IMR-90 (cell line): Measurements from ENCODE around the gene SLC39A11. TPM values are rescaled to one million over a fixed set of nuclear protein-coding genes. Genes with fewer than 3 reads are reported as not detected.

Experiments
- ATAC-seq: fragments of 200-7000 bp; cut with Tn5 transposase; 2 replicates; pipeline ENCODE4 v1.9.1; 2020; ENCODE audit warnings: low read depth, mild to moderate bottlenecking, moderate library complexity
- BruUV-seq: library from RNA; stranded (reverse); fragments of 400-500 nt; replicated peaks from 2 replicates; lab custom pipeline; 2021; lab: Mats Ljungman, UMichigan
- CTCF ChIA-PET: fragments of 300-600 bp; formaldehyde crosslinking; extraction: SDS; loops from one replicate; lab custom pipeline; 2021; ENCODE audit warnings: antibody characterized with exemption; lab: Yijun Ruan, JAX
- POLR2A ChIA-PET: fragments of 300-600 bp; sonication (Branson Sonifier 250); formaldehyde crosslinking; loops from one replicate; lab custom pipeline; 2022; ENCODE audit warnings: antibody characterized with exemption; ENCODE audit not compliant: unreplicated experiment; lab: Charles Lee
- DNase-seq: peaks from one replicate; pipeline ENCODE4 v3.0.0; 2013
- H2AFZ ChIP-seq: replicated peaks from 2 replicates; pipeline ENCODE3; 2013; ENCODE audit warnings: low read length, mild to moderate bottlenecking; ENCODE audit not compliant: poor library complexity
- H2AK5ac ChIP-seq: 2 replicates; pipeline ENCODE4 v1.6.1; 2013; ENCODE audit warnings: low read depth, low read length, inconsistent platforms
- H2AK9ac ChIP-seq: replicated peaks from 2 replicates; pipeline ENCODE3; 2013; ENCODE audit warnings: mild to moderate bottlenecking, low read depth, low read length, moderate library complexity; ENCODE audit not compliant: poor library complexity
- H2BK120ac ChIP-seq: 2 replicates; pipeline ENCODE4 v1.6.1; 2013; ENCODE audit warnings: low read depth, low read length, inconsistent platforms
- H2BK15ac ChIP-seq: 3 replicates; pipeline ENCODE4 v1.6.1; 2013; ENCODE audit warnings: low read depth, low read length, inconsistent platforms
- H2BK20ac ChIP-seq: 2 replicates; pipeline ENCODE4 v1.6.1; 2013; ENCODE audit warnings: low read depth, mild to moderate bottlenecking, inconsistent platforms, low read length, moderate library complexity
- H2BK5ac ChIP-seq: 2 replicates; pipeline ENCODE4 v1.6.1; 2013; ENCODE audit warnings: mild to moderate bottlenecking, low read depth, low read length, inconsistent platforms; ENCODE audit not compliant: poor library complexity, severe bottlenecking
- H3K14ac ChIP-seq: replicated peaks from 2 replicates; pipeline ENCODE4 v1.6.1; 2013; ENCODE audit warnings: low read depth, low read length, inconsistent platforms
- H3K18ac ChIP-seq: 2 replicates; pipeline ENCODE4 v1.6.1; 2013; ENCODE audit warnings: low read depth, low read length, control low read depth
- H3K23ac ChIP-seq: 2 replicates; pipeline ENCODE4 v1.6.1; 2013; ENCODE audit warnings: low read depth, low read length, inconsistent platforms
- H3K27ac ChIP-seq: 2 replicates; pipeline ENCODE4 v1.5.1; 2013; ENCODE audit warnings: mild to moderate bottlenecking, control low read depth, low read length; ENCODE audit not compliant: insufficient read depth
- H3K27me3 ChIP-seq: 2 replicates; pipeline ENCODE4 v1.6.1; 2013; ENCODE audit warnings: low read length; ENCODE audit not compliant: control insufficient read depth, insufficient read depth
- H3K36me3 ChIP-seq: 2 replicates; pipeline ENCODE4 v1.6.1; 2013; ENCODE audit warnings: low read length, mixed read lengths; ENCODE audit not compliant: control insufficient read depth, insufficient read depth
- H3K4ac ChIP-seq: 2 replicates; pipeline ENCODE4 v1.6.1; 2013; ENCODE audit warnings: low read depth, low read length, inconsistent platforms
- H3K4me1 ChIP-seq: 2 replicates; pipeline ENCODE4 v1.6.1; 2013; ENCODE audit warnings: low read length, mixed read lengths; ENCODE audit not compliant: control insufficient read depth, insufficient read depth
- H3K4me2 ChIP-seq: 2 replicates; pipeline ENCODE4 v1.6.1; 2013; ENCODE audit warnings: low read depth, mild to moderate bottlenecking, control low read depth, low read length, moderate library complexity
- H3K4me3 ChIP-seq: 2 replicates; pipeline ENCODE4 v1.5.1; 2013; ENCODE audit warnings: low read depth, mild to moderate bottlenecking, control low read depth, low read length, moderate library complexity; ENCODE audit not compliant: insufficient read depth
- H3K56ac ChIP-seq: 2 replicates; pipeline ENCODE4 v1.6.1; 2013; ENCODE audit warnings: low read length, inconsistent platforms; ENCODE audit not compliant: insufficient read depth; ENCODE audit errors: extremely low read depth
- H3K79me1 ChIP-seq, 2 experiments: 2 replicates each; pipeline ENCODE4 v1.6.1; 2013; ENCODE audit warnings: low read length in 2 of 2, inconsistent platforms in 1 of 2, low read depth in 1 of 2
- H3K9ac ChIP-seq: 2 replicates; pipeline ENCODE4 v1.6.1; 2013; ENCODE audit warnings: low read depth, low read length, control low read depth
- H3K9me1 ChIP-seq: 2 replicates; pipeline ENCODE4 v1.6.1; 2013; ENCODE audit warnings: low read length, inconsistent platforms; ENCODE audit not compliant: insufficient read depth
- H3K9me3 ChIP-seq: 2 replicates; pipeline ENCODE4 v1.6.1; 2013; ENCODE audit warnings: low read length; ENCODE audit not compliant: control insufficient read depth, insufficient read depth
- H4K20me1 ChIP-seq: 2 replicates; pipeline ENCODE4 v1.6.1; 2013; ENCODE audit warnings: low read length, inconsistent platforms; ENCODE audit not compliant: insufficient read depth
- H4K5ac ChIP-seq: 2 replicates; pipeline ENCODE4 v1.6.1; 2013; ENCODE audit warnings: mild to moderate bottlenecking, low read depth, low read length, control low read depth
- H4K8ac ChIP-seq, 2 experiments: 2 replicates each; pipeline ENCODE4 v1.6.1; 2013; ENCODE audit warnings: low read depth in 2 of 2, low read length in 2 of 2, control low read depth in 1 of 2, inconsistent platforms in 1 of 2
- H4K91ac ChIP-seq: 2 replicates; pipeline ENCODE4 v1.6.1; 2013; ENCODE audit warnings: low read depth, low read length, inconsistent platforms; ENCODE audit not compliant: insufficient read depth
- BHLHE40 ChIP-seq: fragments of 150-350 bp; IDR thresholded peaks from 2 replicates; pipeline ENCODE4 v1.6.1; 2016; ENCODE audit warnings: mild to moderate bottlenecking, low read depth, low read length
- CEBPB ChIP-seq: IDR thresholded peaks from 2 replicates; pipeline ENCODE4 v1.6.1; 2012; ENCODE audit warnings: low read depth, low read length, improper control_type of control experiment
- CHD1 ChIP-seq: IDR thresholded peaks from 2 replicates; pipeline ENCODE4 v1.6.1; 2012; ENCODE audit warnings: low read depth, low read length, improper control_type of control experiment
- FOS ChIP-seq: fragments of 150-350 bp; IDR thresholded peaks from 2 replicates; pipeline ENCODE4 v1.6.1; 2016; ENCODE audit warnings: low read depth, low read length
- MAFK ChIP-seq: IDR thresholded peaks from 2 replicates; pipeline ENCODE4 v1.6.1; 2012; ENCODE audit warnings: low read depth, low read length, improper control_type of control experiment
- MAZ ChIP-seq: IDR thresholded peaks from 2 replicates; pipeline ENCODE4 v1.6.1; 2012; ENCODE audit warnings: low read depth, mild to moderate bottlenecking, low read length, improper control_type of control experiment, moderate library complexity, borderline replicate concordance
- MXI1 ChIP-seq: IDR thresholded peaks from 2 replicates; pipeline ENCODE4 v1.6.1; 2012; ENCODE audit warnings: low read depth, mild to moderate bottlenecking, low read length, moderate library complexity, borderline replicate concordance
- NFE2L2 ChIP-seq: fragments of 150-350 bp; IDR thresholded peaks from 2 replicates; pipeline ENCODE4 v1.6.1; 2016; ENCODE audit warnings: low read depth, mild to moderate bottlenecking, low read length
- POLR2A ChIP-seq: IDR thresholded peaks from 2 replicates; pipeline ENCODE4 v1.6.1; 2012; ENCODE audit warnings: mild to moderate bottlenecking, low read depth, low read length
- RAD21 ChIP-seq: IDR thresholded peaks from 2 replicates; pipeline ENCODE4 v1.6.1; 2012; ENCODE audit warnings: low read length, improper control_type of control experiment
- RCOR1 ChIP-seq: IDR thresholded peaks from 2 replicates; pipeline ENCODE4 v1.6.1; 2012; ENCODE audit warnings: mild to moderate bottlenecking, low read length, improper control_type of control experiment; ENCODE audit not compliant: insufficient replicate concordance
- RFX5 ChIP-seq: IDR thresholded peaks from 2 replicates; pipeline ENCODE4 v1.8.0; 2012; ENCODE audit warnings: low read depth, mild to moderate bottlenecking, low read length, moderate library complexity
- WGBS, 2 experiments: methylation state at CpG; one replicate each; pipeline versions ENCODE4 v1.1.5 to v1.1.7; 2013; ENCODE audit warnings: missing lambda C conversion rate in 2 of 2; ENCODE audit not compliant: insufficient read length in 1 of 2; ENCODE audit errors: extremely low coverage in 2 of 2; 5-methylcytosine and 5-hydroxymethylcytosine counted together
- dilution Hi-C: fragments of 300-500 bp; cut with HindIII; formaldehyde crosslinking; loops from one replicate; pipeline ENCODE4 v1.14.3; 2018; ENCODE audit warnings: low sequenced_read_pairs; ENCODE audit not compliant: unreplicated experiment
- in situ Hi-C: fragments of 300-500 bp; cut with MboI; formaldehyde crosslinking; loops from 3 replicates; pipeline ENCODE4 v1.14.3; 2019; ENCODE audit warnings: low sequenced_read_pairs, inconsistent platforms, mixed read lengths
- intact Hi-C: fragments of 100-400 bp; cut with micrococcal nuclease; formaldehyde crosslinking; loops from 2 replicates; pipeline ENCODE4 v1.10.0; 2022
- polyA plus RNA-seq, 3 experiments: library from polyadenylated mRNA; depleted of rRNA; stranded (reverse); fragments of >200 nt; gene quantifications; 2 replicates each; pipeline ENCODE4 v1.2.3, GENCODE V29; 2012; ENCODE audit warnings: low replicate concordance in 1 of 3
- total RNA-seq: library from RNA; depleted of rRNA; stranded (reverse); fragments of >200 nt; gene quantifications from 2 replicates; pipeline ENCODE4 v1.2.3, GENCODE V29; 2012
- TF ChIP-seq, protein P1 (sequence below): conservative IDR thresholded peaks from 2 replicates; pipeline ENCODE4 v1.5.1; 2012; ENCODE audit warnings: mild to moderate bottlenecking, low read depth, low read length, improper control_type of control experiment
- TF ChIP-seq, protein P2 (sequence below): fragments of 150-350 bp; IDR thresholded peaks from 2 replicates; pipeline ENCODE4 v1.6.1; 2016; ENCODE audit warnings: low read depth, mild to moderate bottlenecking, low read length, moderate library complexity, borderline replicate concordance
- TF ChIP-seq, protein P3 (sequence below): fragments of 150-350 bp; IDR thresholded peaks from 2 replicates; pipeline ENCODE4 v1.6.1; 2017; ENCODE audit warnings: mild to moderate bottlenecking, antibody characterized with exemption, low read length, low read depth

Gene SLC39A11
- total and polyA plus RNA-seq, 2 of the 4 experiments (the other 2 are of a cell fraction): 8.8 to 14.3 TPM

DNA sequence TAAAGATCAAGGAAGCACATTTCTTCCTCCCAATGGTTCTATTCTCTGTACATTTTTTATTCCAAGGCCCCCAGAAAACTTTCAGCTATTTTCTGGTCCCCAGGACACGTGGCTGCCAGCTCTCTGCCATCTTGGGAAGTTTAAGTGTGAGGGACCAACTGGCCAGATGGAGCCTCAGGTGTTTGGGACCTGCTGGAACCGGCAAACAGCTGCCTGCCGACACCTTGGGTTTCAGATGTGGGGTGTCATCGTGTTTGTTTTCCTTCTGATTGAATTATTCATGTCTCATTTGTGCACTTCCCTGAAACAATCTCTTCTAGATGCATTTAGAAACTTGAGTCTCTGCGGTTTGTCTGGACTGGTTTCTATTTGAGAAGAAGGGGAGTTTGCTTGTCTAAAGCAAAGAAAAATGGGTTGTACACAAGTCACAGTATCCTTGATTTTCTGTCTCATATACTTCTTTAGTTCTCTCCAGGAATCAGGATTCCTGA is 386.5 kb downstream of the SLC39A11 start:
- TF ChIP-seq MXI1 (no peak), CEBPB (no peak), MAFK (no peak), RFX5 (no peak), RAD21 (no peak), MAZ (no peak), CHD1 (no peak), FOS (no peak), POLR2A (no peak), RCOR1 (no peak), BHLHE40 (no peak), NFE2L2 (no peak)
- TF ChIP-seq, protein P1, sequence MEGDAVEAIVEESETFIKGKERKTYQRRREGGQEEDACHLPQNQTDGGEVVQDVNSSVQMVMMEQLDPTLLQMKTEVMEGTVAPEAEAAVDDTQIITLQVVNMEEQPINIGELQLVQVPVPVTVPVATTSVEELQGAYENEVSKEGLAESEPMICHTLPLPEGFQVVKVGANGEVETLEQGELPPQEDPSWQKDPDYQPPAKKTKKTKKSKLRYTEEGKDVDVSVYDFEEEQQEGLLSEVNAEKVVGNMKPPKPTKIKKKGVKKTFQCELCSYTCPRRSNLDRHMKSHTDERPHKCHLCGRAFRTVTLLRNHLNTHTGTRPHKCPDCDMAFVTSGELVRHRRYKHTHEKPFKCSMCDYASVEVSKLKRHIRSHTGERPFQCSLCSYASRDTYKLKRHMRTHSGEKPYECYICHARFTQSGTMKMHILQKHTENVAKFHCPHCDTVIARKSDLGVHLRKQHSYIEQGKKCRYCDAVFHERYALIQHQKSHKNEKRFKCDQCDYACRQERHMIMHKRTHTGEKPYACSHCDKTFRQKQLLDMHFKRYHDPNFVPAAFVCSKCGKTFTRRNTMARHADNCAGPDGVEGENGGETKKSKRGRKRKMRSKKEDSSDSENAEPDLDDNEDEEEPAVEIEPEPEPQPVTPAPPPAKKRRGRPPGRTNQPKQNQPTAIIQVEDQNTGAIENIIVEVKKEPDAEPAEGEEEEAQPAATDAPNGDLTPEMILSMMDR: no peak
- TF ChIP-seq, protein P2, sequence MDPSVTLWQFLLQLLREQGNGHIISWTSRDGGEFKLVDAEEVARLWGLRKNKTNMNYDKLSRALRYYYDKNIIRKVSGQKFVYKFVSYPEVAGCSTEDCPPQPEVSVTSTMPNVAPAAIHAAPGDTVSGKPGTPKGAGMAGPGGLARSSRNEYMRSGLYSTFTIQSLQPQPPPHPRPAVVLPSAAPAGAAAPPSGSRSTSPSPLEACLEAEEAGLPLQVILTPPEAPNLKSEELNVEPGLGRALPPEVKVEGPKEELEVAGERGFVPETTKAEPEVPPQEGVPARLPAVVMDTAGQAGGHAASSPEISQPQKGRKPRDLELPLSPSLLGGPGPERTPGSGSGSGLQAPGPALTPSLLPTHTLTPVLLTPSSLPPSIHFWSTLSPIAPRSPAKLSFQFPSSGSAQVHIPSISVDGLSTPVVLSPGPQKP: no peak
- TF ChIP-seq, protein P3, sequence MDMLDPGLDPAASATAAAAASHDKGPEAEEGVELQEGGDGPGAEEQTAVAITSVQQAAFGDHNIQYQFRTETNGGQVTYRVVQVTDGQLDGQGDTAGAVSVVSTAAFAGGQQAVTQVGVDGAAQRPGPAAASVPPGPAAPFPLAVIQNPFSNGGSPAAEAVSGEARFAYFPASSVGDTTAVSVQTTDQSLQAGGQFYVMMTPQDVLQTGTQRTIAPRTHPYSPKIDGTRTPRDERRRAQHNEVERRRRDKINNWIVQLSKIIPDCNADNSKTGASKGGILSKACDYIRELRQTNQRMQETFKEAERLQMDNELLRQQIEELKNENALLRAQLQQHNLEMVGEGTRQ: no peak
- intact Hi-C loops: no loop called here

More for the DNA sequence above, 386.5 kb downstream of the SLC39A11 start:
- no peak overlapping the region for H3K4ac ChIP-seq
- ChIA-PET POLR2A (no interaction called here), CTCF (interaction anchor here (0.6 kb wide), 1 partner anchor 64 kb away, joined by 3 read pairs; no protein-coding TSS in a partner anchor)
- H2AK5ac ChIP-seq: no peak overlapping the region
- H3K18ac ChIP-seq: no peak overlapping the region
- WGBS, 2 experiments: no CpG with 5 or more reads among the region's 5 CpGs
- H4K5ac ChIP-seq: no peak overlapping the region
- peaks cover 3% of the 10 kb centered on the region; the same call in 1 of the 2 replicates for H3K9me1 ChIP-seq
- H3K9ac ChIP-seq: no peak overlapping the region
- no peak overlapping the region for H3K23ac ChIP-seq
- no peaks in the 10 kb centered on the region for H3K27me3 ChIP-seq
- peaks cover 8% of the 10 kb centered on the region for H3K9me3 ChIP-seq
- H4K91ac ChIP-seq: no peak overlapping the region
- no TSS peak for BruUV-seq
- H3K56ac ChIP-seq: no peak overlapping the region
- no peak overlapping the region for H3K27ac ChIP-seq
- H3K4me3 ChIP-seq: no peak overlapping the region
- ATAC-seq: no peak
- no peak overlapping the region for H4K8ac ChIP-seq
- no peaks in the 10 kb centered on the region for H4K20me1 ChIP-seq
- no peak overlapping the region for H2BK15ac ChIP-seq
- no peak overlapping the region for H2BK5ac ChIP-seq
- no peak overlapping the region for H2AFZ ChIP-seq
- H2AK9ac ChIP-seq: no peak overlapping the region
- in situ Hi-C loops (no loop called here), dilution Hi-C loops (no loop called here)
- no peak overlapping the region for H2BK20ac ChIP-seq
- no peak overlapping the region for H3K14ac ChIP-seq
- no peaks in the 10 kb centered on the region for H3K79me1 ChIP-seq
- no peaks in the 10 kb centered on the region for H3K36me3 ChIP-seq
- H3K4me2 ChIP-seq: no peak overlapping the region
- no peak overlapping the region for H2BK120ac ChIP-seq
- peaks cover 5% of the 10 kb centered on the region for H3K4me1 ChIP-seq
- no peak for DNase-seq
